Stimulated activated naive CD8-positive, alpha-beta T cell treated with anti-CD3 and anti-CD28 coated beads, Interleukin-15, Interleukin-2, amounts not matched to agents 100 ng/mL and 50 ng/mL, for 24 hours (primary cell): Measurements from ENCODE around the gene ATP2B1.

Experiments used
- H3K27ac Mint-ChIP-seq: one replicate; pipeline ENCODE4 v1.8.0; 2021; ENCODE audit warnings: mild to moderate bottlenecking, mixed read lengths
- H3K27me3 Mint-ChIP-seq: one replicate; pipeline ENCODE4 v1.8.0; 2021; ENCODE audit warnings: mixed read lengths
- H3K36me3 Mint-ChIP-seq: one replicate; pipeline ENCODE4 v1.8.0; 2021; ENCODE audit warnings: low read depth, mixed read lengths
- H3K4me1 Mint-ChIP-seq: one replicate; pipeline ENCODE4 v1.8.0; 2021; ENCODE audit warnings: low read depth, mixed read lengths
- H3K4me3 Mint-ChIP-seq: one replicate; pipeline ENCODE4 v1.8.0; 2021; ENCODE audit warnings: mild to moderate bottlenecking, mixed read lengths
- H3K9me3 Mint-ChIP-seq: one replicate; pipeline ENCODE4 v1.8.0; 2021; ENCODE audit warnings: mixed read lengths

ATP2B1 gene

GRCh38 chr12:89544681-89545184 lies 163.9 kb downstream of the ATP2B1 start:
- Mint-ChIP-seq H3K36me3 (no peaks in the 10 kb centered on the region), H3K27ac (no peak overlapping the region), H3K4me1 (peaks cover 9% of the 10 kb centered on the region), H3K9me3 (no peaks in the 10 kb centered on the region), H3K27me3 (no peaks in the 10 kb centered on the region), H3K4me3 (no peak overlapping the region)

- H3K4me1 Mint-ChIP-seq = peaks cover 9% of the 10 kb centered on the region
- no peaks in the 10 kb centered on the region for H3K27me3 Mint-ChIP-seq
- H3K27ac Mint-ChIP-seq = no peak overlapping the region
- H3K4me3 Mint-ChIP-seq = no peak overlapping the region
- no peaks in the 10 kb centered on the region for H3K36me3 Mint-ChIP-seq
- no peaks in the 10 kb centered on the region for H3K9me3 Mint-ChIP-seq
Measured at GRCh38 chr12:89544022-89544421, 164.6 kb downstream of the ATP2B1 start.

GRCh38 chr12:89542912-89543592 lies 165.6 kb downstream of the ATP2B1 start:
- H3K36me3 Mint-ChIP-seq = no peaks in the 10 kb centered on the region
- no peaks in the 10 kb centered on the region for H3K27me3 Mint-ChIP-seq
- no peak overlapping the region for H3K27ac Mint-ChIP-seq
- H3K4me3 Mint-ChIP-seq = no peak overlapping the region
- H3K9me3 Mint-ChIP-seq = no peaks in the 10 kb centered on the region
- H3K4me1 Mint-ChIP-seq = peaks cover 9% of the 10 kb centered on the region

GRCh38 chr12:89542236-89542635 lies 166.4 kb downstream of the ATP2B1 start:
- Mint-ChIP-seq H3K36me3 (no peaks in the 10 kb centered on the region), H3K27ac (no peak overlapping the region), H3K9me3 (no peaks in the 10 kb centered on the region), H3K4me1 (peaks cover 9% of the 10 kb centered on the region), H3K27me3 (no peaks in the 10 kb centered on the region), H3K4me3 (no peak overlapping the region)

- Mint-ChIP-seq H3K27me3 (no peaks in the 10 kb centered on the region), H3K36me3 (no peaks in the 10 kb centered on the region), H3K4me3 (no peak overlapping the region), H3K9me3 (no peaks in the 10 kb centered on the region), H3K27ac (no peak overlapping the region), H3K4me1 (peaks cover 9% of the 10 kb centered on the region)
Measured at GRCh38 chr12:89540586-89540985, 168.1 kb downstream of the ATP2B1 start.

- peaks cover 9% of the 10 kb centered on the region for H3K4me1 Mint-ChIP-seq
- H3K27me3 Mint-ChIP-seq = no peaks in the 10 kb centered on the region
- H3K36me3 Mint-ChIP-seq = no peaks in the 10 kb centered on the region
- H3K9me3 Mint-ChIP-seq = no peaks in the 10 kb centered on the region
- no peak overlapping the region for H3K27ac Mint-ChIP-seq
- no peak overlapping the region for H3K4me3 Mint-ChIP-seq
Measured at GRCh38 chr12:89539426-89540223, 169.0 kb downstream of the ATP2B1 start.

- Mint-ChIP-seq H3K27ac (no peak overlapping the region), H3K27me3 (no peaks in the 10 kb centered on the region), H3K4me1 (peaks cover 9% of the 10 kb centered on the region), H3K4me3 (no peak overlapping the region), H3K36me3 (no peaks in the 10 kb centered on the region), H3K9me3 (no peaks in the 10 kb centered on the region)
Measured at GRCh38 chr12:89538897-89539296, 169.7 kb downstream of the ATP2B1 start.
